ENCODE results near the gene MAML3. TPM values are rescaled to one million over a fixed set of nuclear protein-coding genes. Genes with fewer than 3 reads are reported as not detected.

Gene MAML3
- total RNA-seq, 4 donors from 2014 or later: 16.1 to 40.0 (median 18.1) TPM

DNA sequence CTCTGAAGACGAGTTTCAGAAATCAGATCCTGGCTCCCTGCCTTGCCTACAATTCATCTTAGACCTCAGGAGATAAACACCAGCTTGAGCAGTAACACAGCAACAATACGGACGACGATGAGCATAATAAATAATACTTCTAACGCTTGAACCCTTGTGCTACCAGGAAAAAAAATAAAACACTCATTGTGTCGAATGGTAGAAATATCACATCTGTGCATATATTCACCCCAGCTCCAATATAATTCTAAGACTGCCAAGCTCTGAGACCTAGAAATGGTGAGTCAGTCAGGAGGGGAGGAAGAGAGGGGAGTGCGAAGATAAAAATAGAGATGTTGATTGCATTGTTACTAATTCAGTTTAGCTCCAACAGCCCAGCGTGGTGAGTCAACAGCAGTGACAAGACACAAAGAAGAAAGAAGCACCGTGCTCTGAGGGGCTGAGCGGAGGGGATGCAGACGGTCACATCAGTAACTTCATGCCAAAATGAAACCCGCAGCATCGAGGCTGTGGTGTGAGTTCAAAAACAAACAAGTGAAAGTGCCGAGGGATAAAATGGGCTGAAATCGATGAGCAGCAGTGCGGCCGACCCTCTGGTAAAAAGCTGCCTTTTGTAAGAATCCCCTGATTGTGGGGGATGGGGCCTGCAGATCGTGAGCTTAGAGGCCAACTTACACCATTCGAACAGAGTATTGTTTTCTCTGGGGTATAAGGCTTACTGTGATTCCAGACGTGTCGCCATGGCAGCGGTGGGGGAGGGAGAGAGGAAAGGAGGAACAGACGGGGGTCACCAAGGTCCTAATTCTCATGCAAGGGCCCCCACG is 338.0 kb downstream of the MAML3 start:
- in situ Hi-C loops (cut with MboI; ENCODE audit: low pct_ligation_motif_present in 1 of 4, low pct_unique_long_range_greater_than_20kb in 1 of 4, low sequenced_read_pairs in 3 of 4) (no loop called here), intact Hi-C loops (cut with DNase I; ENCODE audit: low total_unique reads) (no loop called here)
- H3K4me3 ChIP-seq: peak overlapping the region in 3 of 4 donors; percentile 18 to 31 (median 27)

DNA sequence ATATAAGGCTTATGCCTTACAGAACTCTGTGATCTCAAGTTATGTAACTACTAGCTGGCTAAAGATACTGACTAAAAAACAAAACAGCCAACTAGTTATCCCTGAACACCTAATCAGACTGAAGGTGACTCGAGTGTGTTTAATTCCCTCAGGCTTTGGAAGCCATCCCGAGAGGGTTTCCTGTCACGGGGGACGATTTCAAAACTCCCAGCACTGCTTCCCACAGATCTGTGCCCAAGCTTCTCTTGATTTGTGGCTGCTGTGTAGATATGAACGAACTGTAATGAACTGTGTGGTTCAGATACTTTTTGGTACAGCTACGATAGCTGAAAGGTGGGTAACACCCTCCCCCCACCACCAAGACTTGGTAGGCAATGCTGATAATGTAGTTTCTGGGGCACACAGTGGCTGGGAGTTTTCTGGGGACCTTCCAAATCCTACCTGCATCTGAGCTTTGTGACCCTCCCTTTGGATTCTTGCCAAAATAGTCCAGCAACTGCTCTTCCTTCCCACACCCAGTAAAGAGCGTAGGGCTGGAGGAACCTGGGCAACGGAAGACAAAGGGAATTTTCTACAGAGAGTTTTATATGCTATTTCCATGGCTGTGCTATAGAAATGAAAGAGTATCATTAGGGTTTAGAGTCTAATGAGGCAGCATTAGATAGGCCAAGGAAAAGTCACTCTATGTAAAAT is 339.5 kb downstream of the MAML3 start:
- peaks cover 3 to 9% of the 10 kb centered on the region in 2 donors for H3K9me3 ChIP-seq
- no peak for DNase-seq
- no peaks in the 10 kb centered on the region for H3K27me3 ChIP-seq
- in situ Hi-C loops (cut with MboI; ENCODE audit: low pct_ligation_motif_present in 1 of 4, low pct_unique_long_range_greater_than_20kb in 1 of 4, low sequenced_read_pairs in 3 of 4): no loop called here
- peaks cover 0 to 5% (median 0%) of the 10 kb centered on the region in 4 donors for H3K36me3 ChIP-seq
- peak overlapping the region; percentile 11 to 58 (median 40) for H3K27ac ChIP-seq
- TF ChIP-seq EP300 (IDR thresholded peaks at IDR 0.05; ENCODE audit: low read depth) (no peak), POLR2AphosphoS5 (IDR thresholded peaks at IDR 0.05) (no peak), POLR2A (IDR thresholded peaks at IDR 0.05) (no peak)
- TF ChIP-seq, protein P1, sequence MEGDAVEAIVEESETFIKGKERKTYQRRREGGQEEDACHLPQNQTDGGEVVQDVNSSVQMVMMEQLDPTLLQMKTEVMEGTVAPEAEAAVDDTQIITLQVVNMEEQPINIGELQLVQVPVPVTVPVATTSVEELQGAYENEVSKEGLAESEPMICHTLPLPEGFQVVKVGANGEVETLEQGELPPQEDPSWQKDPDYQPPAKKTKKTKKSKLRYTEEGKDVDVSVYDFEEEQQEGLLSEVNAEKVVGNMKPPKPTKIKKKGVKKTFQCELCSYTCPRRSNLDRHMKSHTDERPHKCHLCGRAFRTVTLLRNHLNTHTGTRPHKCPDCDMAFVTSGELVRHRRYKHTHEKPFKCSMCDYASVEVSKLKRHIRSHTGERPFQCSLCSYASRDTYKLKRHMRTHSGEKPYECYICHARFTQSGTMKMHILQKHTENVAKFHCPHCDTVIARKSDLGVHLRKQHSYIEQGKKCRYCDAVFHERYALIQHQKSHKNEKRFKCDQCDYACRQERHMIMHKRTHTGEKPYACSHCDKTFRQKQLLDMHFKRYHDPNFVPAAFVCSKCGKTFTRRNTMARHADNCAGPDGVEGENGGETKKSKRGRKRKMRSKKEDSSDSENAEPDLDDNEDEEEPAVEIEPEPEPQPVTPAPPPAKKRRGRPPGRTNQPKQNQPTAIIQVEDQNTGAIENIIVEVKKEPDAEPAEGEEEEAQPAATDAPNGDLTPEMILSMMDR (IDR thresholded peaks at IDR 0.05): no peak
- H3K4me3 ChIP-seq: no peak overlapping the region
- intact Hi-C loops (cut with DNase I; ENCODE audit: low total_unique reads): no loop called here
- 0 to 44% methylated on average over 1 to 8 of the region's 8 CpGs for WGBS, 2 donors (ENCODE audit: low coverage in 1 of 2)
- peaks cover 0 to 19% (median 16%) of the 10 kb centered on the region in 4 donors for H3K4me1 ChIP-seq

More for the DNA sequence above, 338.0 kb downstream of the MAML3 start:
- Histone ChIP-seq H3K27ac (peak overlapping the region; percentile 45 to 58 (median 51)), H3K27me3 (no peaks in the 10 kb centered on the region), H3K4me1 (peaks cover 0 to 19% (median 16%) of the 10 kb centered on the region in 4 donors), H3K9me3 (peaks cover 0 to 2% of the 10 kb centered on the region in 2 donors), H3K36me3 (no peaks in the 10 kb centered on the region)
- TF ChIP-seq EP300 (IDR thresholded peaks at IDR 0.05; ENCODE audit: low read depth) (no peak), POLR2AphosphoS5 (IDR thresholded peaks at IDR 0.05) (peak in 2 of 3 donors; percentile 29 to 36)
- WGBS, 2 donors (ENCODE audit: low coverage in 1 of 2): 46 to 54% methylated on average over 12 to 24 of the region's 24 CpGs
- peak; percentile 13 for DNase-seq

DNA sequence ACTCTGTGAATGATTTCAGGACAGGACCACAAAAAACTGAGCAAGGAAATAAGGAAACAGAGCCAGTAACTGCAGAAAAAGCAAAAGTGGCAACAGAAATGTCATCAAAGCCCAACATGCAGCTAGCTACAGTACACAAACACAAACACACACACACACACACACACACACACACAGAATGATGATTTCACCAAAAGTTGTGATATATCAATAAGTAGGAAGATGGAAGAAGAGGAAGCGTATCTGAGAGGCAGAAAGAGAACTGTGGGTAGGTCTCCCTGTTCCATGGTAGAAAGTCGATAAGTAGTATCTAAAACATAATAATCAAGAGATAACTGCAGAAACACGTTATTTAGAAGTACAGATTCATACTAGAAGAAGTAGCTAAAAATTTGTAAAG is 340.1 kb downstream of the MAML3 start:
- H3K4me3 ChIP-seq: no peak overlapping the region
- intact Hi-C loops (cut with DNase I; ENCODE audit: low total_unique reads) (no loop called here), in situ Hi-C loops (cut with MboI; ENCODE audit: low pct_ligation_motif_present in 1 of 4, low pct_unique_long_range_greater_than_20kb in 1 of 4, low sequenced_read_pairs in 3 of 4) (no loop called here)
- DNase-seq: no peak
- no peaks in the 10 kb centered on the region for H3K27me3 ChIP-seq
- peak overlapping the region in 1 of 4 donors; percentile 58 for H3K27ac ChIP-seq
- H3K4me1 ChIP-seq: peaks cover 3 to 24% (median 16%) of the 10 kb centered on the region in 4 donors
- TF ChIP-seq POLR2AphosphoS5 (IDR thresholded peaks at IDR 0.05) (no peak), EP300 (IDR thresholded peaks at IDR 0.05; ENCODE audit: low read depth) (no peak), POLR2A (IDR thresholded peaks at IDR 0.05) (no peak)
- TF ChIP-seq, protein P1 (IDR thresholded peaks at IDR 0.05): no peak
- peaks cover 3 to 9% of the 10 kb centered on the region in 2 donors for H3K9me3 ChIP-seq
- WGBS, 2 donors (ENCODE audit: low coverage in 1 of 2): 76 to 79% methylated on average over 3 of the region's 3 CpGs
- H3K36me3 ChIP-seq: peaks cover 0 to 5% (median 0%) of the 10 kb centered on the region in 4 donors

DNA sequence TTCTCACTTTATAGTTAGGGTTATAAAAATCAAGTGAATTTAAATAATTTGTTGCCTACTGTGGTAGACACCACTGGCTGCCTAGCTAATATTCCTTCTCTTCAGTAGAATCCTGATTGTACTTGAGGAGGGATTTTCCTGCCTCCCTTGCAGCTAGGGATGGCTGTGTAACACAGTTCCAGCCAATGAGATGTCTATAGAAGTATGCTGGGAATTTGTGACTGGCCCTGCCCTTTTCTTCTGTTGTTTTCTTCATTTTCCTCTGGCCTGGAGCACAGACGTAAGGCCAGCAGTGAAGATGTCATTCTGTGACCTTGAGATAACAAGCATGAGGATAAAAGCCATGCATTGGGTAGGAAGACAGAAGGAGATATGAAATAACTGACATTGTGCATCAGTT is 343.3 kb downstream of the MAML3 start:
- WGBS, 2 donors (ENCODE audit: low coverage in 1 of 2): 92 to 100% methylated on average over 1 of the region's 1 CpG
- no peak for TF ChIP-seq POLR2A (IDR thresholded peaks at IDR 0.05)
- TF ChIP-seq EP300 (IDR thresholded peaks at IDR 0.05; ENCODE audit: low read depth): no peak
- peaks cover 0 to 5% (median 0%) of the 10 kb centered on the region in 4 donors for H3K36me3 ChIP-seq
- H3K9me3 ChIP-seq: peaks cover 3 to 9% of the 10 kb centered on the region in 2 donors
- in situ Hi-C loops (cut with MboI; ENCODE audit: low pct_ligation_motif_present in 1 of 4, low pct_unique_long_range_greater_than_20kb in 1 of 4, low sequenced_read_pairs in 3 of 4): no loop called here
- H3K4me3 ChIP-seq: no peak overlapping the region
- peaks cover 6 to 25% (median 13%) of the 10 kb centered on the region in 4 donors for H3K4me1 ChIP-seq
- no peaks in the 10 kb centered on the region for H3K27me3 ChIP-seq
- intact Hi-C loops (cut with DNase I; ENCODE audit: low total_unique reads): no loop called here
- DNase-seq: no peak
- H3K27ac ChIP-seq: no peak overlapping the region

DNA sequence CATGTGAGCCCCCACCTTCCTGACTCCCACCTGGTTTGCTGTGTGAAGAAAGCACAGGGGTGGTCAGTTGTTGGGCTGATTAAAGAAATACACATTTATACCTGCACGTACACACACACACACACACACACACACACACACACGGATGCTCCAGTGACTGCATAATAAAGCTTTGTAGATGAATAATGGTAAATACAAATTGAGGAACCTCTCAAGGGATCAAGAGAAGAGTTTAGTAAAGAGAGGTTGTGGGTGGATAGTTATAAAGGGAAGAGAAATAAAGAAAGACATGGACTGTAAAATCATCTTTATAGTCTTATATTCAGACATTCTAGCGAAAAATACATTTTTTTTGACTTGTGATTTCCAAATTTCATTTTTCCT is 344.2 kb downstream of the MAML3 start:
- DNase-seq: no peak
- H3K27me3 ChIP-seq: no peaks in the 10 kb centered on the region
- no peak overlapping the region for H3K4me3 ChIP-seq
- peaks cover 3 to 15% (median 6%) of the 10 kb centered on the region in 4 donors for H3K4me1 ChIP-seq
- no peak for TF ChIP-seq EP300 (IDR thresholded peaks at IDR 0.05; ENCODE audit: low read depth)
- no peak for TF ChIP-seq POLR2A (IDR thresholded peaks at IDR 0.05)
- no peak for TF ChIP-seq POLR2AphosphoS5 (IDR thresholded peaks at IDR 0.05)
- TF ChIP-seq, protein P1 (IDR thresholded peaks at IDR 0.05): no peak
- in situ Hi-C loops (cut with MboI; ENCODE audit: low pct_ligation_motif_present in 1 of 4, low pct_unique_long_range_greater_than_20kb in 1 of 4, low sequenced_read_pairs in 3 of 4): no loop called here
- WGBS, 2 donors (ENCODE audit: low coverage in 1 of 2): 88 to 90% methylated on average over 2 to 3 of the region's 3 CpGs
- intact Hi-C loops (cut with DNase I; ENCODE audit: low total_unique reads): no loop called here
- H3K9me3 ChIP-seq: peaks cover 3 to 9% of the 10 kb centered on the region in 2 donors
- H3K36me3 ChIP-seq: peaks cover 0 to 5% (median 0%) of the 10 kb centered on the region in 4 donors
- H3K27ac ChIP-seq: no peak overlapping the region

Data from transverse colon (tissue), 4 donors.